Mononuclear cell (primary cell): Measurements from ENCODE around the gene ATP7A. TPM values are rescaled to one million over a fixed set of nuclear protein-coding genes. Genes with fewer than 3 reads are reported as not detected.
"Not testable (repeated sequence)": the region's sequence is repeated elsewhere in the genome, so short reads cannot be mapped to it uniquely, and the experiment has no call there.

ENCODE experiments used
- H3K27me3 ChIP-seq: 2 replicates; pipeline ENCODE4 v1.6.0; 2011; ENCODE audit warnings: low read length, control low read depth; ENCODE audit not compliant: insufficient read depth
- H3K4me1 ChIP-seq: 2 replicates; pipeline ENCODE4 v1.5.1; 2011; ENCODE audit warnings: mild to moderate bottlenecking, low read length, control low read depth; ENCODE audit not compliant: insufficient read depth
- H3K4me3 ChIP-seq: 2 replicates; pipeline ENCODE4 v1.5.1; 2011; ENCODE audit warnings: mild to moderate bottlenecking, low read length, moderate library complexity
- H3K9me3 ChIP-seq: 2 replicates; pipeline ENCODE4 v1.5.1; 2011; ENCODE audit warnings: low read depth, mild to moderate bottlenecking, control low read depth, low read length
- total RNA-seq: library from RNA; depleted of rRNA; stranded (reverse); fragments of >200 nt; gene quantifications from one replicate; pipeline ENCODE4 v1.2.3, GENCODE V29; 2012

ATP7A gene
- total RNA-seq, 1 donor: 19.1 TPM

- Histone ChIP-seq H3K27me3 (no peaks in the 10 kb centered on the region), H3K4me1 (peaks cover 11% of the 10 kb centered on the region), H3K9me3 (no peaks in the 10 kb centered on the region), H3K4me3 (no peak overlapping the region)
Measured at GRCh38 chrX:77925764-77926163, 15.3 kb downstream of the ATP7A start.

- no peak overlapping the region for H3K4me3 ChIP-seq
- H3K4me1 ChIP-seq: peaks cover 7% of the 10 kb centered on the region
- H3K27me3 ChIP-seq: no peaks in the 10 kb centered on the region
- H3K9me3 ChIP-seq: no peaks in the 10 kb centered on the region
Measured at GRCh38 chrX:77930581-77930980, 20.1 kb downstream of the ATP7A start.

- H3K9me3 ChIP-seq: no peaks in the 10 kb centered on the region
Measured at GRCh38 chrX:77935886-77936285, 25.4 kb downstream of the ATP7A start.

GRCh38 chrX:77936299-77936698, 25.8 kb downstream of the ATP7A start:
- no peak overlapping the region for H3K4me3 ChIP-seq
- H3K4me1 ChIP-seq: peaks cover 5% of the 10 kb centered on the region
- H3K9me3 ChIP-seq: no peaks in the 10 kb centered on the region
- H3K27me3 ChIP-seq: no peaks in the 10 kb centered on the region

More at GRCh38 chrX:77935886-77936285, 25.4 kb downstream of the ATP7A start:
- no peaks in the 10 kb centered on the region for H3K27me3 ChIP-seq
- H3K4me1 ChIP-seq: peaks cover 5% of the 10 kb centered on the region
- H3K4me3 ChIP-seq: no peak overlapping the region

DNA sequence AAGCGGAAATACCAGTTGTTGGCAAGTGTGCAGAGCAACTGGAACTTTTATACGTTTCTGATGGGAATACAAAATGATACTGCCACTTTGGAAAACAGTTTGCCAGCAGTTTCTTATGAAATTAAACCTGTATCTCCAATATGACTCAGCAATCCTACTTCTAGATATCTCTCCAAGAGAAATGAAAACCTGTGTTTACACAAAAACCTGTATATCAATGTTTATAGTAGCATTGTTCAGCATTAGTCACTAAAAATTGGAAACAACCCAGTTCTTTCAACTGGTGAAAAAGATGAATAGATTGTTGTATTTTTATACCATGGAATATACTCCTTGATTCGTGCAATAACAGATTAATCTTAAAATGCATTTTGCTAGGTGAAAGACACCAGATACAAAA, 26.8 kb downstream of the ATP7A start:
- H3K9me3 ChIP-seq: no peaks in the 10 kb centered on the region

DNA sequence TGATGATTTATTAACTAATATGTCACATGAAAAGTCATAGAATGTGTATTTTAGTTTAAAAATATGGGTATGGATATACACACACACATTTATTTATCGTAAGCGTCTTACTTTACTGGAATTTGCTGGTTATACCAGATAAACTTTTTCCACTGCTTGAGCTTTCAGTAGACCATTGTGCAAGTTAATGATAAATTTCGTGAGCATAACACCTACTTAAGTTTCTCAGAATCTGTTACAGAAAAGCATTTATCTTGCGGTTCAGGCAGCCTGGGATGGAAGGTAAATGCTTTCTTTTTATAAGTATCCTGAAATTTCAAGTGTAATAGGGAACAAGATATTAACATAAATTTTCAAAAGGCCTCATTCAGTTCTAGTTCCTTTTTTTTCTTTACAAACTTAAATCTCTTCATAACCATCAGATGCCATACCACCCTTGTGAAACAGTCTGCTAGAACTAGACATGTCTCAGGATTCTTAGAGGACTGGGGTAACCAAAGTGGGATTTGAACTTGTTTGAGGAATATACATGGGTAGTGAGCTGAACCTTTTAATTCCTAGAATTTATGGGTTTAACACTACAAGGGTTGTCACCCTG, 27.7 kb downstream of the ATP7A start:
- Histone ChIP-seq H3K4me1 (peaks cover 14% of the 10 kb centered on the region), H3K27me3 (no peaks in the 10 kb centered on the region), H3K4me3 (no peak overlapping the region), H3K9me3 (no peaks in the 10 kb centered on the region)

More for the DNA sequence above, 26.8 kb downstream of the ATP7A start:
- Histone ChIP-seq H3K4me1 (peaks cover 7% of the 10 kb centered on the region), H3K4me3 (no peak overlapping the region), H3K27me3 (no peaks in the 10 kb centered on the region)

GRCh38 chrX:77945031-77945430, 34.5 kb downstream of the ATP7A start:
- H3K9me3 ChIP-seq, H3K27me3 ChIP-seq, H3K4me1 ChIP-seq, H3K4me3 ChIP-seq: not testable (repeated sequence)

- Histone ChIP-seq H3K9me3 (no peaks in the 10 kb centered on the region), H3K27me3 (no peaks in the 10 kb centered on the region), H3K4me1 (peaks cover 9% of the 10 kb centered on the region), H3K4me3 (no peak overlapping the region)
Measured at GRCh38 chrX:77945910-77946545, 35.5 kb downstream of the ATP7A start.

- Histone ChIP-seq H3K9me3 (no peaks in the 10 kb centered on the region), H3K27me3 (no peaks in the 10 kb centered on the region), H3K4me1 (peaks cover 9% of the 10 kb centered on the region), H3K4me3 (no peak overlapping the region)
Measured at GRCh38 chrX:77946571-77946970, 36.1 kb downstream of the ATP7A start.

DNA sequence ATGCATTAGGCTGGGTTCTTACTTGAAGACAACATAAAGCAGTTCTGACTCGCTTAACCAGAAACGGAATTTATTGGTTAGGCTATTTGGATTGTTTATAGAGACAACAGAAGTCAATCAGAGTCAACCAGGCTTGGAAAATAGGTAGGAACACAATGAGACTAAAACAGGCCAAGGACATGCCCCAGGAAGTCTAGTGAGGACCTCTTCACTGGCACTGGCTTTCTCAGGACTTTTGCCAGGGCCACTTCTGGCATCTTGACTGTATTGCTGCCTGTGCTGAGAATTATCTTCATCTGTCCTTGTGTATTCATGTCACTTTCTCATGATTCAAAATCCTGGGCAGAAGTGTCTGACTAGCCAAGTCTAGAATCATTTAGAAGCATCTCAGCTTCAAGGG, 39.3 kb downstream of the ATP7A start:
- Histone ChIP-seq H3K4me1 (peaks cover 6% of the 10 kb centered on the region), H3K27me3 (no peaks in the 10 kb centered on the region), H3K4me3 (no peak overlapping the region), H3K9me3 (no peaks in the 10 kb centered on the region)

DNA sequence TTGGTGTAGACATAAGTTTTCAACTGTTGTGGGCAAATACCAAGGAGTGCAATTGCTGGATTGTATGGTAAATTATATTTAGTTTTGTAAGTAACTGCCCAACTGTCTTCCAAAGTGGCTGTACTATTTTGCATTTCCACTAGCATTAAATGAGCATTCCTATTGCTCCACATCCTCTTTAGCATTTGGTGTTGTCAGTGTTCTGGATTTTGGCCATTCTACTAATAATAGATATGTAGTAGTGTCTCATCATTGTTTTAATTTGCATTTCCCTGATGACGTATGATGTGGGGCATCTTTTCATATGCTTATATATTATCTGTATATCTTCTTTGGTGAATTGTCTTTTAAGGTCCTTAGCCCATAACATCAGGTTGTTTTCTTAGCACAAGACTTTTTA, 41.7 kb downstream of the ATP7A start:
- Histone ChIP-seq H3K4me3 (no peak overlapping the region), H3K27me3 (no peaks in the 10 kb centered on the region), H3K4me1 (peaks cover 6% of the 10 kb centered on the region), H3K9me3 (no peaks in the 10 kb centered on the region)

DNA sequence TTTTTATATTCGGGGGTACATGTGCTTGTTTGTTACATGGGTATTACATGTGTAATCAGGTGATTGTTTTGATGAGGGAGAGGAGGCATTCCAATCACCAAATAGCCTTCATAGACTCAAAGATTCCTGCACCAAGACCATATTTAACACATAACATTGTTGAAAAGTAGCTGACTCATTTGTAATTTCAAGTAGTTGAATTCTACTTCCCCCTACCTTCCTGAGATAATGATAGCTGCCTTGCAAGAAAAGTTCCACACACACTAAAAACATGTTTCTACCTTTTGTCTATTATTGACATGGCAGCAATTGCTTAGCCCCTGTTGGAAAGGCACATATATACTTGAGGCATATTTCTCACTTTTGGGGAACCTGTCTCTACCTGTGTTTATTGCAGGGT, 42.8 kb downstream of the ATP7A start:
- Histone ChIP-seq H3K4me1 (peaks cover 6% of the 10 kb centered on the region), H3K9me3 (no peaks in the 10 kb centered on the region), H3K4me3 (no peak overlapping the region), H3K27me3 (no peaks in the 10 kb centered on the region)

DNA sequence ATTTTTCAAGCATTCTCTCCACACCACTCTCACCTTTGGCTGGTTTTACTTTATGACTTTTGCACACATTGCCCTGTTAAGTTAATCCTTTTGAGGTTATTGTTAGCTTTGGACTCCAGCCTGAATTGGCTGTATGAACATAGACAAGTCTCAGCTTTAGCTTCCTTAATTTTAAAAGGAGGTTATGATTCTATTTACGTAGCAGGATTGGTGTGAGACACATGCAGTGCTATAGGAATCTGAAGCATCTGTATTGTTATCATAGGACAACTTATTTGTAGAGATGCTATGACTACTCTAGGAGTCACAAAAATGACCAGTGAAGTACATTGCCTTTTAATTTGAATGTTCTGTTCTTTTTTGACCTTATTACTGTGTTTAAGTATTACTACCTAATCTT, 43.2 kb downstream of the ATP7A start:
- H3K27me3 ChIP-seq: no peaks in the 10 kb centered on the region
- H3K9me3 ChIP-seq: no peaks in the 10 kb centered on the region
- H3K4me3 ChIP-seq: no peak overlapping the region
- H3K4me1 ChIP-seq: peaks cover 6% of the 10 kb centered on the region

GRCh38 chrX:77960567-77960966, 50.1 kb downstream of the ATP7A start:
- Histone ChIP-seq H3K9me3 (no peaks in the 10 kb centered on the region), H3K4me1 (no peaks in the 10 kb centered on the region), H3K27me3 (no peaks in the 10 kb centered on the region), H3K4me3 (no peak overlapping the region)

- H3K4me3 ChIP-seq: no peak overlapping the region
- no peaks in the 10 kb centered on the region for H3K9me3 ChIP-seq
- H3K4me1 ChIP-seq: no peaks in the 10 kb centered on the region
- no peaks in the 10 kb centered on the region for H3K27me3 ChIP-seq
Measured at GRCh38 chrX:77961063-77961462, 50.6 kb downstream of the ATP7A start.
